HT-29 (cell line): Measurements from ENCODE around the gene MGAT5. TPM values are rescaled to one million over a fixed set of nuclear protein-coding genes. Genes with fewer than 3 reads are reported as not detected.

Experiments used
- DNase-seq: peaks from one replicate; pipeline ENCODE4 v3.0.0-alpha.2; 2015; ENCODE audit warnings: low spot score
- total RNA-seq: library from RNA; depleted of rRNA; stranded (reverse); fragments of >200 nt; shearing (Covaris generic); gene quantifications from 2 replicates; pipeline ENCODE4 v1.2.3, GENCODE V29; 2014

MGAT5 gene
- total RNA-seq, 1 experiment from 2014 or later: 55.9 TPM

DNA sequence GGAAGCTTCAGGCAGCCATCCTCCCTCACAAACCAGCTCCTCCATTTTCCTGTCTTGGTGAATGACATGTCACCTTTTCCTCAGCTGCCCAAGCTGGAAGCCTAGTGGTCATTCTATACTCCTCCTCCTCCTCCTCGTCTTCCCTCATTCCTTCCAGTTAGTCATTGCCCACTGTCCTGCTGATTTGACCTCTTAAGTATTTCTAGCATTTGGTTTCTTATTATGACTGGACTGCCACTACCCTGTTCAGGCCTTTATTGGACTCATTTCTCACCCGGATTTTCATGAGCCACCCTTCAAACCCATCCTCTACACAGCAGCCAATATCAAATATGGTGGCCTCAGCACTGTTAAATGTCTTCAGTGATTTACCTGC is 21.9 kb upstream of the MGAT5 start:
- no peak for DNase-seq

DNA sequence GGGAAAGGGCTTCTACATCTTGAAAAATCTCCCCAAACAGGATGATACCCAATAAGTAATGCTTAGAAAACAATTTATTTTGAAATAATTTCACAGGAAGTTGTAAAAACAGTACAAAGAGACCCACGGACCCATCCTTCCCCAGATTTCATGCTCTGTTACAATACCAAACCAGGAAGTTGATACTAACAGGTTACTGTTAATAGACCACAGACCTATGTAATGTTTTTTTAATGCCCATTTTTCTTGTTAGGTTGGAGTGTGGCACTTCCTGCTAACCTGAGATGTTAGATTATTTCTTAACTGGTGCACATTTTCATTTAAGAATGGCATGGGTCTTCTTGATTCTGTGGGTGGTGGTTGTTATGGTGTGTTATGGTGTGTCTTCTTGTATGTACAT is 21.4 kb upstream of the MGAT5 start:
- peak; percentile 41 for DNase-seq

DNA sequence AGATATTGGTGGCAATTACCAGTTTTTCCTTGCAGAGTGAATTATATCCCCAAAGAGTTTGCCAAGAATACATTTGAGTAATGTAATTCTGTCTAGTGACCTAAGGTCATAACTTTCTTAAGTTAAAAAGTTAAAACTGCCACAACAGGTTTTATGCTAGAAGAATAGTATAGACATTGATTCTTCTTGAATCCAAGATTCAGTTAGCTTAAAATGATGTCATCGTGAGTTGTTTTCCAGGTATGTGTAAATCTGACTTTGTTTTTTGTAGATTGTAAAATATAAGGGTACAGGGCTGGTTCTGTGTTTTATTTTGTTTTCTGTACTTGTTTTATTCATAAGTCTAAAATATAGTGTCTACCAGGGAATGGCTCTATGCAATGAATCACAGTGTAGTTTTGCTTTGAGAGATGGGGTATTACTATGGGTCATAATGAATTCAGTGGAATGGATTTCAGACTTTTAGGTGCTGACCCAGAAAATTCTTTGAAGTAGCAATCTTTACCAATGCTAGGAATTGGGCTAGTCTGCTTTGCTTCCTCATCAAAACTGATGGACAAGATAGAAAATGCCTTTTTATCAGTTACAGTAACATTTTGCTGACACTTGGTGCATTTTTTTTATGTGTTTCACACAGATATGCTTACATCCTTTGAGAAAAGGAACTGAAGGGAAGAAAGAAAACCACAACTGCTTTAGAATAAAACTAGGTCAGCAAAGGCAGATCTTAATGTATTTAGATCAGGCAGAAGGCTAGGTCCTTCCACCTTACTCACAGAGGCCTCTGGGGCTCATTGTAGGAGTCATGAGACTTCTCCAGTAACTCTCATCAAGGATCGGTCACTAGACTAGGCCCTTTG is 20.8 kb upstream of the MGAT5 start:
- DNase-seq: peak; percentile 15

DNA sequence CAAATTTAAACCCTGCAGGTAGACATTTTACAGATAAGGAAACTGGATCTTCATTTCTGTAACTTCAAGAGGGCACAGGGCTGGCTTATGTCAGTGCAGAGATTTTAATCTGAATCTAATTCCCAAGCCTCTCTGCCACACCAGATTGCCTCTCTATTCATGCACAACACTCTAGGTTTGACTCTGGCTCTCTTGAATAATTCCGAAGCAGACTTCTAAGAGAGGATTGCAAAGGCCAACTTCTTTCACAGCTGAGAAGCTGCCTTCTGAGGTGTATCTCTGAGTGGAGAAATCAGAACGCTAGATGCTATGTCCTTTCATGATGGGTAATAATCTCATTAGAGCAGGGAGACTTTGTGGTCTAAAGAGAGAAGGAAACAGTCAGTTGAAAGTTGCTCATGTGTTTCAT is 20.1 kb upstream of the MGAT5 start:
- DNase-seq: no peak

DNA sequence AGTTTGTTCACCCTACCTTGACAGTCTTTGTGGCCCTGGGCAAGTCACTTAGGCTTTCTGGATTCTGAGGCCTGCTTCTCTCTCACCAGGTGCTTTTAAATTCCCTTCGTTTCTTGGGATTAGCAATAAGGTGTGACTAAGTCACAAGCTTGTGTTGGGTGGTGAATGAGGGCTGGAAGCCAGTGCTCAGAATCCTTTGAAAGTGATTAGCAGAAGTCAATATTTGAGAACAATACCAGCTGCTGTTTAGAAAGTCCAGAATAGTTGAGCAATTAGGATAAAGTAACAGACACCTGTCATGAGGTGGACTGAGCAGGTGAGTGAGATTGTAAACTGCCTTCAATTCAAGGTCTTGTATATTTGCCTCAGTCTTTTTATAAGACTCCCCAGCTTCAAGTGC is 19.3 kb upstream of the MGAT5 start:
- DNase-seq: peak; percentile 57

DNA sequence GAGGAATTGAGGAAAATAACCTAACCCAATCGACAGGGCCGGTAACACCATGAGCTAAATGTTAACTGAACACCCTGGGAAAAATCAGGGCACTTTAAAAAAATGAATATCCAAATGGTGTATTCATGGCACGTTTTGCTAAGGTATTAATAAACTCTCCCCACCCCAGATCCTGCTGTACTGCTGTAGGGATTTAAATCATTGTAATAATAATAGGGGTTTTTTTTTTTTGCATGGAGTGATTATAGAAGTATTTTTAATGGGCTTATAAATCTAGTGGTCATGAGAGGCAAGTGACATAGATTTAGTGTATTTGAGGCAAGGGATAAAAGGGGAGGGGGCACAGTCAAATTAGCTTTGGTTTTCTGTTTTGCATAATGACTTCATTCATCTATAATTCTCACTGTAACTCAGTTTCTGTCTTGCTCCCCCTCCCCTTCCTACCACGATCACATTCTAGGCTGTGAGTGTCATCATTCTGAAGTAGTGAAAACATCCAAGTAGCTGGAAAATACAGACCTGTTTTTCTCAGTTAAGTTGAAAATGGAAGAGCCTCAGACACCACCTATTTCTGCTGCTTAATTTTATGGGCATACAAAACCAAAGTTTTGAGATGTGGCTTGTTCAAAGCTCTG is 18.2 kb upstream of the MGAT5 start:
- DNase-seq: no peak

DNA sequence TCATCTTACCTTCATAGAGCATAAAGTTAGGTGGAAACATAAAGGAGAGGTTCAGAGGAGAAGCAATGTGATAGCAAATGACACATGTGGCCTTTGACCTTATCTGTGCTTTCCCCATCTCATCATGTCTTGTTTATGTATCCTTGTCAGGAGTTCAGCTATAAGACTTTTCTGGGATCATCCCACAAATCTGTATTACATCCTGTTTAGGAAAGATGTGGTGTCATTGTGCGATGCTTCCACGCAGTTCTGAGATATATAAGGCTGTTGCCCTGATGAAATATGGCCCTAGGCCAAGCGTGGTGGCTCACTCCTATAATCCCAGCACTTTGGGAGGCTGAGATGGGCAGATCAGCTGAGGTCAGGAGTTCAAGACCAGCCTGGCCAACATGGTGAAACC is 15.5 kb upstream of the MGAT5 start:
- DNase-seq: no peak

DNA sequence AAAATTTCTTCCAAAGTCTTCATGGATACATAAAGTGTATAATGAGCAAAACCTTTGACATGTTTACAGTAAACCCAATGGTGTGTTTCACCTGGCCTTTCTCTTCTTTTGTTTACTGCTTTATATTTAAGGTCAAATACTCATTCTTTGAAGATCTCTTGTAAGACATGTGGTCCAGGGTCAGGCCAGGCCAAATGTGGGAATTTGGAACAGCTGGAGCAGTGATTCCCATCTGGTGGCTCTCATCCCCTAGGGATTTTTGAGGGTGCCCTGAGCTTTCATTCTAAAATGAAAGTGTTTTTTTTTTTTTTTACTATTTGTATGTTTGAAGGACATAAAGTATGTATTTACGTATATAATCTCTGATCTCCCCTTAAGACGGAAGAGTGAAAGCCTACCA is 13.8 kb upstream of the MGAT5 start:
- DNase-seq: no peak

DNA sequence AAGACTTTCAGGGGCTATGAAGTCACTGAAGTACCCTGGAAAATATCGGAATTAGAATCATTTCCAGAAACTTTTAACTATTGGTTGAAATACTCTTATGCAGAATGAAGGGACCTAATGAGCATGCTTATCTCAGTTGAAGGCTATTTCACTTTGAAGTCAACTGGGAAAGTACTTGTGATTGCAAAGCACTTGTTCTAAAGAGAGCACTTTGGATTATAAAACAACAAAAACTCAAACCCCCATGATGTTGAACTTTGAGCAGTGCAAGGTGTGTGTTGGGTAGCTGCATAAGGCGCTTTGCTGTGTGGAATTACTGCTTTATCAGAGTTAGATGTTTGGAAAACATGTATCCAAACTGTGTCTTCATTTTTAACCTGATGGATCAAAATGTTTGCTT is 12.0 kb upstream of the MGAT5 start:
- no peak for DNase-seq

DNA sequence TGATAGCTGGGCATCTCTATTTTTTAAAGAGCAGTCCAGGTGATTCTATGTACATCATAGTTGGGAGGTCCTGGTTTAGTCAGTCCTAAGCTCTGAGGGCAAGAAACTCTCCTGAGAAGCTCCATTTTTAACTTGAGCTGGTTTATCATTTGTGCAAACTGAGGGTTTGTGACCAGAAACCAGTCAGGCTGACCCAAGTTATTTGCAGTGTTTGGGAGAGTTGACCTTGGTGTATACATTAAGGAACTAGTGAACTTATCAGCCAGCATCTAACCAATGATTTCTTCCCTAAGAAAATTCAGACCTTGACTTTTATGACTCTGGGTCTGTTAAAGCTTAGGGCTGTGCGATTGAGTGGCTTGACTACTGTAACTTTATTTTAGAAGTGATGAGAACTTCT is 10.6 kb upstream of the MGAT5 start:
- no peak for DNase-seq

DNA sequence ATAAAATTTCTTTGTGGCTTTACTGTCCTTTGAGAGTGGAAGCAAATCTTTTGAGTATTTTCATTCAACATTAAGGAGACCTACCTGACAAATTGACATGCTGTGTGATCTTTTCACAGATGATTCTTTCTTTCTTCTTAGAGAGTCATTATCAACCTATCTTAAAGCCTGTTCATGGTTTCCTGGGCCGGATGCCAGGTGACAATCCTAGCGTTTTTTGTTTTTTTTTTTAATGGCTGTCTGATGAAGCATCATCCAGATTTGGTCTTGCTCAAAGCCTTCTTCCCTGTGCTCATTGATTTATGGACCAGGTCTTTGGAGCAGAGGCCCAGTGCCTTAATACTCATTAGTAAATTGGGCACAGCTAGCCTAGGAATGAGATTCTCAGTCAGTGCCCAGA is 9.8 kb upstream of the MGAT5 start:
- no peak for DNase-seq

DNA sequence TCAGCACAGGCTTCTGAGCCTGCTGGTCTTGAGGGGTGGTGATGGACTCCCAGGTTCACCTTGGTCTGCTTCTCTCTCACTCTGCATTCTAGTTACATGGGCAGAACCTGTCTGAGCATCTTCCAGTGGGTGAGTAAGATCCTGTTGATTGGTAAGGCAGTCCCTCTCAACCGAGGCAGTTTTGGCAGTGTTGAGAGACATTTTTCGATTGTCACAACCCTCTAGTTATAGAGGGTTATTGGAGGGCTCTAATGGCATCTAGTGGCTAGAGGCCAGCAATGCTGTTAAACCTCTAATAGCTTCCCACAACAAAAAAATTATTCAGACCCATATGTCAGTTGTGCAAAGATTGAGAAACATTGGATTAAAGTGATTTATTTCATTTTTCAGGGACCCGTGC is 9.3 kb upstream of the MGAT5 start:
- DNase-seq: no peak

DNA sequence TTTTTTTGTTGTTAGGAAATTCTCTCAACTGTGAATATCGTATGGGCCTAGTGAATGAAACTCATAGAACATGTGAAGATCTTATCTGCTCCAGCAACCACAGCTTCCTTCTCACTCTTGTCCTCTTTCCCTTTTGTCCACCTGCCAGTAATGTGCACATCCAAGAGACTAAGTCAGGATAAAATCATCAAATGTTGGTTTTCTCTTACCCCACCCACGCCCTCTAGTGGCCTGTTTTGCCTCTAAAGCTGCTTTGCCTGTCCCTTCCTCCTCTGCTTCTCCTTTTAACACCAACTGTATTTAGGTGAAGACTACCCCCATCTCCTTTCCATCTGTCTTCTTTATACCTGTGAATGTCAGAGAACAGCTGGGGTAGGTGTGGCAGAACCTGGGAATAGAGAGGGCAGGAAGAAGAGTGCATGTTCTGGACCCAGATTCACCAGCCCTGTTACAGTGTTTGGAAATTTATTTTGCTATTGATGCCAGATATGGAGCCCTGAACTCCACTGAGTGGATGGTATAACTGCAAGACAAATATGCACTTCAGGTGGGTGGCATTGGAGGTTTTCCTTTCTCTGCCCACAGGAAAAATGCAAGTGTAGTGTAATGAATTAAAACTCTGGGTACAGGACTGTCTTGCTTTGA is 8.4 kb upstream of the MGAT5 start:
- peak; percentile 91 for DNase-seq

DNA sequence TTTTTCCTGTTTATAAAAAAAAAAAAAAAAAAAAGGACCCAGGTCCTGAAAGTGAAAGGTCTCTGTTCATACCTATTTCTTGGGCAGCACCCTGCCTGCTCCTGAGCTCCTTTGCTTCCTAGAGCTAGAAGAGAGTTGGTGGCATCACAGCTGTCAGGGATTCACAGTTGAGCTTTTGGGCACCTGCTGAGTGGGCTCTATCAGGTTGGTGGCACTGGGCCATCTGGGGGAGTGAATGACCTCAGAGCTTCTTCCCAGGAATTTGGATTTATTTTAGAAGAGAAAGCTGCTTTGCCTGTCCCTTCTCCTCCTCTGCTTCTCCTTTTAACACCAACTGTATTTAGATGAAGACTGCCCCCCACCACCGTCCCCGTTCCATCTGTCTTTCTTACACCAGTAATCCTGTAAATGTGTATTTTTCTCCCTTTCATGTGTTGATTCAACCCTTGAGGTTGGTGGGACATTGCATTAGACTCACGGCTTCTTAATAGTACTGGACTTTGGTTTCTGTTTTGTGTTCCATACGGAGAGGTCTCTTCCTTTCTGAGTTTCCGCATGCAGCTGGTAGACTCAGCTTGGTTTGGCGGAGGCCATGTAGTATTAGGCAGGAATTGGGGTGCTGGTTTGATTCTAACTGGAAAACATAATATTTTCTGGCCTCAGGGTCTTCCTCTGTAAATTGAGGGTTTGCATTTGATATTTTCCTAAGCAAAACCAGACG is 7.6 kb upstream of the MGAT5 start:
- no peak for DNase-seq

DNA sequence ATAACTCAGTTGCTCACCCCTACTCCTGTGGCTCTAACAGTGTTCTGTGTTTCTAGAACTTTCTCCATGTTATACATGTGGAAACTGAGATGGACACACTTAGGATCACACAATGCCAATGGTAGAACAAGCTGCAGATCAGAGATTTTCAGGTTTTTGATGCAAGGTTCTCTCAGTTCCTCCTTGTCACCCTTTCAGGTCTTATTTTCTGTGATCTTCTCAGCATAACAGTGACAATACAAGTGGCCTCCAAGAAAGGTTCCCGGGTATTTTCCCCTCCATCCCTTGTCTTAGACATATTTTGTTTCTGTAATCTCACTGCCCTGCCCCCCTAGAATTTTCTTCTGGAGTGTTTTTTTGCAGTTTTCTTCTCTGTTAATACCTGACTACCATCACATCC is 6.2 kb upstream of the MGAT5 start:
- DNase-seq: no peak

DNA sequence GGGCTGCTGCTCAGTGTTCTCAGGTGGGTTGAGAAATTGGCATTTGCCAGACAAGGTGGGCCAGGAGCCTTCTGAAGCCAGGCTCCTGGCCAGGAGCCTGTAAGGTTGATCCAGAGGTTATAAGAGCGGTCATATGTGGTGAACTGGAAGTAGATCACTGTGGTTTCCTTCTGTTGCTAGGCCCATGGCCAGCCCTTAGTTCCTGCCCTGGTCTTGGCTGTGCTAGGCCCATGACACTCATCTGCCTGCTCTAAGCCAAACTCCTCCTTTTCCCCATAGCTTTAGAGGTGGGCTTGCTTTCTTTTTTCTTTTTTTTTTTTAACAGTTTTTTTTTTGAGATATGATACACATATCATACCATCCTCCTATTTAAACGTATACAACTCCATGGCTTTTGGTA is 5.0 kb upstream of the MGAT5 start:
- DNase-seq: no peak

DNA sequence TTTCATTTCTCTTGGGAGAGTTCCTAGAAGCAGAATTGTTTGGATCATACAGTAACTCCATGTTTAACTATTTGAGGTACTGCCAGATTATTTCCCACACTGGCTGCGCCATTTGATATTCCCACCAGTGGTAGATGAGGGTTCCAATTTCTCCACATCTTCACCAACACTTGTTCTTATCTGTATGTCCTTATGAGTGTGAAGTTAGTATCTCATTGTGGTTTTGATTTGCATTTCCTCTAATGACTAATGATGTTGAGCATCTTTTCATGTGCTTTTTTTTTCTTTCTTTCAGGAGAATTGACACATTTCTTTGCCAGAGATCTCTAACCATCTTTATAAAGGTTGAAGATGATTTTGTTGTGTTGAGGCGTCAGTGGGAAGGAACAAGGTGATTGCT is 4.1 kb upstream of the MGAT5 start:
- no peak for DNase-seq

DNA sequence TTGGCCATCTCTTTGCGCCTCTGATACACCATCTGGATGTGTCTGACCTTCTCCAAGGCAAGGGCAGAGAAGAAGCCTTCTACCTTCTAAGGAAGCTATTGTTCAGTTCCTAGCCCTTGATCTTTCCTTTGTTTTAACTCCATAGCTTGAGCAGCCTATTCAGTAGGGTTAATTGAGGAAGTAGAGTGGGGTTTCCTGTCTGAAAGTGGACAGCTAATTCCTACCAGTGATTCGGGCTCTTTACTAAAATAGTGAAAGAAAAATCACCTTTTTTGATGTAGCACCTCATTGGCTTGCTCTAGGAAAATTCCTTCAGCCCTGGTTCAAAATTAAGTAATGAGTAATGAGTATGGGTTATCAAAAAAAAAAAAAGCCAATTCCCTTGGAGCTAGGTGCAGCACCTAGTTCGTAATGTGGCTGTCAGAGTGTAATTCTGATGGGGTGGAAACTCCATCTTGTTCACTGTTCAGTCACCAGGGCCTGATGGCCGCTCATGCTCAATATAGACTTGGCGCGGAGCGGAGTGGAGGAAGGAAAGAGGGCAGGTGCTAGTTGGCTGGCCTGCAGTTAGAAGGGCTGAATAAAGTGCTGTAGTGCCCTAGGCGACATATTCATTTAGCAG is 2.9 kb upstream of the MGAT5 start:
- DNase-seq: no peak

DNA sequence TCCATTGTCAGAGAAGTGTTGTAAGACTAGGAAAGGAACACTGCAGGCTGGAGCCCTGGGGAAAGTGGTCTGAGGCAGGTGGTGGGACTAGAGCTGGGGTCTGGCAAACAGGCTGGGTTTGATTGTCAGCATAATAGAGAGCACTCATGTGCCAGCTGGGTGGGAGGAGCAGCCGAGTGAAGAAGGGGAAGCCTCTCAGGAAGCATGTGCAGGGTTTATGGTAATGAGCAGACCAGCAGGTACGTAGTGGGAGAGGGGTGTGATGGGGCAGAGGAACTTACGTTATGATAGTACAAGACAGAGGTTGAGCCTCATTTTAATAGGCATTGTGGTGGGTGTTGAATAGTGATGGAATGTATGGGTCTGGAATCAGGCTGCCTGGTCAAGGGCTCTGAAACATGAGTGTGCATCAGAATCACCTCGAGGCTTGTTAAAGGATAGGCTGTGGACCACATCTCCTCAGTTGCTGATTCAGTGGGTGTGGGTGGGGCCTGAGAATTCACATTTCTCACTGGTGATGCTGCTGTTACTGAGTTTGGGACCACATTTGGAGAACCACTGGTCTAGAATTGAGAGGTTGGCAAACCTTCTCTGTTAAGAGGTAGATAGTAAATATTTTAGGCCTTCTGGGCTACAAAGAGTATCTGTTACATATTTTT is 1.7 kb upstream of the MGAT5 start:
- DNase-seq: no peak

DNA sequence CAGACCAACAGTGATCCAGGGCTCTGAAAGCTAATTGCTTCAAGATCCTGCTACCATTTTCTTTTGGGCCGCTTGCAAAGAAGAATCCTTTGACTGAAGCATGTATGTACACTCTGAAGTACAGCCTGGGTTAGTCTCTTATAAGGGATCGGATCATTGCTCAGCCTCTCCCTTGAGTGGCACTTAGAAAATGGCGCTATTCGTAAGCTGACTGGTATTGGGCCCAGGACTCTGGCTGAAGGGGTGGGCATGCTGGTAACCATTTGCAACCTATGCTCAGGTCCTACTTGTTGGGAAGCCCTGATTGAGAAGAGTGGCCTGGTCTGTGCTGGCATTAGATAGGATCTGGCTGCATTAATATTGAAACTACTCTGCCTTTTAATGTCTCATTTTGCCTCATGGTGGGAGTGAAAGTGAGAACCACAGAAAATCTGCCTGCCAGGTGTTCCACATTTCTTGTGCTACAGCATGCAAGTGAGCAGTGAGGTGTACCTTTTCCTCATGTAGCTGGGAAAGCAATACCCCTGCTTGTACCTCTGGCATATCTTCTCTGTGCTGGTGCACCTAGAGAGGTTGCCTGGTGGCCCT is 661 bp upstream of the MGAT5 start:
- no peak for DNase-seq

DNA sequence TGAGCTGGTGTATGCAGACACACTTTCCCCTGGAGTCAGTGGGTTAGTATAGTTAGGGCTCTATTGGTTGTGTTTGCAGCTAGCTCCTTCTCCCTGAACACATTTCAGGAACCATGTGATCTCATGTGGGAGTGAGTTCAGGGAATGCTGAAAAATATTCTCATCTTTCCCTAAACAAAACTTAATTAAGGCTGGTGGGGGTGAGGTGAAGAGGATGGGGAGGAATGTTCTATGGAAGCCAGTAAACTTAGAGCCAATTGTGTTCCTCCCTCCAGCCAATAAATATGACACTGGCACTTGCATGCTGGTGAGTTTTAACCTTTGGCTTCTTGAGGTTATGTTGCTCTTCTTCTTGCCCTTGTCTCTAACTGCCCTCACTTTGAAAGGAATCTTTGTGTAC is 952 bp downstream of the MGAT5 start:
- no peak for DNase-seq
